SK-MEL-5 (cell line): Measurements from ENCODE around the gene LRIG2. TPM values are rescaled to one million over a fixed set of nuclear protein-coding genes. Genes with fewer than 3 reads are reported as not detected.

ENCODE experiments used
- DNase-seq: peaks from one replicate; pipeline ENCODE4 v3.0.0-alpha.2; 2016; ENCODE audit warnings: low read depth, low spot score
- in situ Hi-C: cut with HindIII; loops from 2 replicates; pipeline ENCODE4 v1.10.0; 2016; ENCODE audit warnings: low sequenced_read_pairs, high pct_unique_total_duplicates, low pct_unique_long_range_greater_than_20kb
- total RNA-seq: library from RNA; depleted of rRNA; stranded (reverse); fragments of >200 nt; shearing (Covaris generic); gene quantifications from 2 replicates; pipeline ENCODE4 v1.2.3, GENCODE V29; 2014

The LRIG2 gene
- total RNA-seq, 1 experiment from 2014 or later, result 8.7 TPM

DNA sequence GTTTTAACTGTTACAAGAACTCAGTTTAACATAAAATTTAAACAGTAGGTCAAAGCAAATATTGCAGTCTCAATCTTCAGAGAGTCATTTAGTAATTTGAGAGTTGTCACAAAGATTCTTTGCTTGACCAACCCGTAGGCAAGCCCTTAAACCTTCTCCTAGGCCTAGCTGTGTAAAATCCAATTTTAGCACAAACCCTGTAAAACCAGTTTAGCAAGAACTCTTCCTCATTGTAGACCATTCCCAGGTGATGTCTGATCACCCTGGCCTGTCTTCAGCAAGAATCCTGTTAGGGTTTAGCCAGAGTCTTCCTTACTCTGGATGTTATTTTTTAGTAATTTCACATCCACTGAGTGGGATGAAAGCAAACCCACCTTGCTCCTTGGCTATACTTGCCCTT lies 30.1 kb downstream of the LRIG2 start:
- in situ Hi-C loops, result no loop called here

DNA sequence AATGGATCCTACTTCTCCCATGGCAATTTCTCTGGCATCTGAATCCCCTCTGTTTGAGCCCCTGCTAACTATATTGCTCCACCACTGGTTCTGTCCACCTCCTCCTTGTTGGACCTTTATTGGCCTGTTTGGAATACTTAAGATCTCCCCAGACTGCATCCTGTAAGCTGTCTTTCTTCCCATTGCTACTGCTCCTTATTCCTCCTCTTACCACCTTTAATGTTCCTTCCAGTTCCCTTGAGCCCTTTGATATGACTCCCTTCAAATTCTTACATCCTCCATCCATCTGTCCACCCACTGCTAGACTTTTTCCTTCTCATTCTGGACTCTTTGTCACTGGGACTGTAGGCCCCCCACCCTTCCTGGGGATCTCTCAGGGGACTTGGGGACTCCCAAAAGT lies 31.0 kb downstream of the LRIG2 start:
- no peak for DNase-seq
- in situ Hi-C loops, result no loop called here

More for the DNA sequence above, 30.1 kb downstream of the LRIG2 start:
- no peak for DNase-seq

GRCh38 chr1:113106910-113107309 lies 33.9 kb downstream of the LRIG2 start:
- no peak for DNase-seq
- in situ Hi-C loops, result no loop called here

GRCh38 chr1:113109908-113110554 lies 37.0 kb downstream of the LRIG2 start:
- peak; percentile 80 for DNase-seq

DNA sequence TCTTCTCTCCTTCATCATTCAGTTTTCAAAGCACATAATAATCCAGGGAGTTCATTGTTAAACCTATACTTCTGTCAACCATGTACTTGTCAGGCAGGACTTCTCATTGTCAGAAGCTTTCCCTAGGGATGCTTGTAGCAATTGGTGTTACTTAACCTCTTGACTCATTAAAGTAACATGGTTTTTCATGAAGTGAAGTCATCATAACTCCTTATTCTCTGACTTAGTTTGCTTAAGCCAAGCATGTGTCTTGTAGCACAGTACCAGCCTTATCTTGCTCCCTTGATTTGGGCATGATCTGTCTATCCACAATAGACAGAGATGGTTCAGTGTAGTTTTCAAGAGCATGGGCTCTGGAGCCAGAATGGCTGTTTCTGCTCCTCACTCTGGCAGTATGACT lies 45.3 kb downstream of the LRIG2 start:
- in situ Hi-C loops, result no loop called here
- no peak for DNase-seq

More at GRCh38 chr1:113109908-113110554, 37.0 kb downstream of the LRIG2 start:
- in situ Hi-C loops, result no loop called here

- in situ Hi-C loops, result no loop called here
- no peak for DNase-seq
Observed at GRCh38 chr1:113123737-113124136, 50.7 kb downstream of the LRIG2 start.

GRCh38 chr1:113124366-113124765 lies 51.4 kb downstream of the LRIG2 start:
- no peak for DNase-seq
- in situ Hi-C loops, result no loop called here

GRCh38 chr1:113125517-113125916 lies 52.5 kb downstream of the LRIG2 start:
- in situ Hi-C loops, result no loop called here
- DNase-seq, result no peak

DNA sequence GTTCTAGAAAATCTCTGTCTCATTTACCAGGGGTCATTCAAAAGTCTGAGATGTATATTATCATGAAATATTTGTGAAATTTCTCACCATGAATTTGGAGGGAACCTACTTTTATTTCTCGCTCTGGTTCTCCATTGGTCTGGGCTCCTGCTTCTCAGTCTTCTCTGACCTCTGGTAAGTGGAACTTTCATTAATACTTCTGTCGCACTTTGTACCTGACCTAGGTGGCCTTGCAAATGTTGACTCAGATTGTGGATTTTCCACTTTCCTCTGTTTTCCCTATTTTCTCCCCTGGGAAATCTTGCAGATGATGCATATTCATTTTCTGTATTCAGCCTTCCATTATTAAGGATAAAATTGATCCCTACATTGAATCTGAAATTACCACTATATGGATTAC lies 53.2 kb downstream of the LRIG2 start:
- DNase-seq, result no peak
- in situ Hi-C loops, result no loop called here

GRCh38 chr1:113128116-113128515 lies 55.1 kb downstream of the LRIG2 start:
- in situ Hi-C loops, result no loop called here
- DNase-seq, result no peak

DNA sequence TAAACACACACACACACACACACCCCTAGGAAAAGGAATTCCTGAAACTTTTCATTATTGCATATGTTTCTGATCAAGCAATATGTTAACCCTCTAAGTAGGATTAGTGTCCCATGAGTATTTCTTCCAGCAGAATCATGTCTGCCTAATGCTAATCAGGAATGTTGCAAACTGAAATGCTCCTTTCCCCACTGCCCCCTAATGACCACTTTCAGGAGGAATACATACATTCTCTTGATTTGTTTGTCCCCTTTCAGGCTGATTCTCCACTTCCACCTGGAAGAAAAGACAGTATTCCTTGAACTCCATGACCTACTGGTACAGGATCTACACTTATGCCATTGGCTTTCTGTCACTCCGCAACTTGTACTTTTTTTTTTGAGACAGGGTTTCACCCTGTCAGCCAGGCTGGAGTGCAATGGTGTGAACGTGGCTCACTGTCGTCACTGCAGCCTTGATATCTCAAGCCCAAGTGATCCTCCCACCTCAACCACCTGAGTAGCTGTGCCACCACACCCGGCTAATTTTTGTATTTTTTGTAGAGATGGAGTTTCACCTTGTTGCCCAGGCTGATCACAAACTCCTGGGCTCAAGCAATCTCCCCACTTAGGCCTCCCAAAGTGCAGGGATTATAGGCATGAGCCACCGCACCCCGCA lies 56.7 kb downstream of the LRIG2 start:
- no peak for DNase-seq
- in situ Hi-C loops, result no loop called here

DNA sequence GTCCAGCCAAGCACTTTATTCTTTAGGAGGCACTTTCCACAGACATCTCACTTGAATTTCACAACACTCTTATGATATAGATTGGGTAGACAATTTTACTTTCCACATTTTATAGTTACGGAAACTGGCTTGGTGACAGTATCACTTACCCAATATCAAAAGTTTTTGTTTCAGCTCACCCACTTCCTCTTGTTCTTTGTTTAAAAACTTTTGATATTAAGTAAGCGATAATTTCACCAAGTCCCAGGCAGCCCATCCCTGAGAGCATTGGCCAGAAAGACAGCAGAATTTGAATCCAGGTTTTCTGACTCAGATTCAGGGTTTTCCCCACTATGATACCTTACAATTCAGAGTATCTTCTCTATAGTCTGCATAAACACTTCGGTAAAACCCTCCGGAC lies 60.0 kb downstream of the LRIG2 start:
- DNase-seq, result no peak
- in situ Hi-C loops, result no loop called here

GRCh38 chr1:113133759-113134158 lies 60.8 kb downstream of the LRIG2 start:
- no peak for DNase-seq
- in situ Hi-C loops, result no loop called here

DNA sequence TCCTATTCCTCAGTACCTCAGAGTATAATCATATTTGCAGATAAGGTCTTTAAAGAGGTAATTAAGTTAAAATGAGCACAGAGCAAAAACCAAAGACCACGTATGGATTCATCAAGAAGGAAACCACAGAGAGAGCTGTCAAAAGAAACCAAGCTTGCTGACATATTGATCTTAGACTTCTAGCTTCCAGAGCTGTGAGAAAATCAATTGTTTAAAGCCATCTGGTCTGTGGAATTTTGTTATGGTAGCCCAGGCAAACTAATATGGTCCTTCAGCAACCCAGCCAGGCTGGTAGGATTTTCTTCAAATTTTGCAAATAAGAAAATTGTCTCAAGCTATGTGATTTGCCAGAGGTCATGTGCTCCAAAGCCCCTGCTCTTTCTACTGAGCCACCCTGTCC lies 62.5 kb downstream of the LRIG2 start:
- in situ Hi-C loops, result no loop called here

DNA sequence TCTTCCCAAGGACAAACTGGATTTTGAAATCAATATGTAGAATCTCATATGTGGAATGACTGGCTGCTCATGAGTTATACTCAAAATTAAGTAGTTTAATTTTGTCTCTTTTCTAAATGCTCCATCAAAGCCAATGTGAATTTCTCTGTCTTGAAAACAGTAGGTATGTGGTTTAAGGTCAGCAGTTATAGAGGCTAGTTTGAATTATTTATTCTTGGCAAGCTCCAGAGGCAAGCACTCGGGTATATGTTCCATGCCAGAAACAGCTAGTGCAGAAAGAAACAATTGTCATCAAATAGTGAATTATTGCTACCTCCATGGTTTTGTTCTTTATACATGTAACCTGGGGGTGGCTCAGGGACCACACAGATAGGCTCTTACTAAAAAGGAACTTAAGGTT lies 63.5 kb downstream of the LRIG2 start:
- no peak for DNase-seq
- in situ Hi-C loops, result no loop called here

More for the DNA sequence above, 62.5 kb downstream of the LRIG2 start:
- DNase-seq, result no peak

GRCh38 chr1:113137563-113137962 lies 64.6 kb downstream of the LRIG2 start:
- no peak for DNase-seq
- in situ Hi-C loops, result no loop called here

DNA sequence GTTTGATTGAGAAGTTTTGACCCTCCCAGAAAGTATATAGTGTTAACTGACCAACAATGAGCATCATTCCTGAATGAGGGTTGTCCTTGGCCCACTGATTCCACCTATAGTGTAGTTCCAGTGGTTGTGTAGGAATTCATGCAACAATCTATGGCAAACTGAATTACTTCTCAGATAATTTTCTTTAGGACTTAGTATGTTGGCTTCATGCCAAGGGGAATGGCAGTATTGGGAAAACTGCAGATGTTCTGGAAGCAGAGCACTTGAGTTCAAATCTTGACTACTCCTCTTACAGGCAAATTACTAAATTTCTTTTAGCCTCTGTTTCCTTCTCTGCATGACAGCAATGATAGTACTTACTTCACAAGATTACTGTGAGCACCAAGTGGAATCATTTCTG lies 65.8 kb downstream of the LRIG2 start:
- in situ Hi-C loops, result no loop called here
- DNase-seq, result no peak

DNA sequence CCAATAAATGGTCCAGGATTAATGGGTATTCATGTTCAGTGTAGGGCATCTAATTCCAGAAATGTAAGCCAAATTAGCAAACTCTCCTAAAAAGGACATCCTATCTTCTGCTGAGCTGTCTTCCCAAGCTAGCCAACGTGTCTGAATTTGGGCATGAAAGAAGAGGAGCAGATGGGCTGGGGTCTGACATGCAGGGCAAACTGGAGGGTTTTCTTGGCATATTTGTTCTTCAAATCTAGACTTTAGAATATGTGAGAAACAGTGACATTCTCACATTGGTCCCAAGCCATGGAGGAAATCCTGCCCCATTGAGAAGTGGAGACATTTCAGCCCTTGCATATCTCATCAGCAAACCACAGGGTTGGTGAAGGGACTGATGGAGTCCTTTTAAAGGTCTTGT lies 67.2 kb downstream of the LRIG2 start:
- in situ Hi-C loops, result no loop called here
- no peak for DNase-seq
